HepG2 (cell line): ENCODE measurements around the gene WEE1. TPM values are rescaled to one million over a fixed set of nuclear protein-coding genes. Genes with fewer than 3 reads are reported as not detected.

Experiments used
- ATAC-seq: fragments of 200-7000 bp; cut with Tn5 transposase; 3 replicates; pipeline ENCODE4 v1.9.1; 2020; ENCODE audit warnings: mild to moderate bottlenecking, moderate library complexity
- BruUV-seq: library from RNA; stranded (reverse); fragments of 400-500 nt; replicated peaks from 2 replicates; lab custom pipeline; 2021; lab: Mats Ljungman, UMichigan
- CTCF ChIA-PET: fragments of 300-600 bp; formaldehyde crosslinking; extraction: SDS; loops from one replicate; lab custom pipeline; 2021; ENCODE audit warnings: low total read pairs, inconsistent platforms, low intra/inter-chr PET ratio; lab: Yijun Ruan, JAX
- POLR2A ChIA-PET: fragments of 350-600 bp; sonication (Branson Sonifier 250); formaldehyde crosslinking; loops from one replicate; lab custom pipeline; 2020; ENCODE audit warnings: antibody characterized with exemption, inconsistent platforms; lab: Yijun Ruan, JAX
- DNase-seq: peaks from one replicate; pipeline ENCODE4 v3.0.0-alpha.2; 2015; ENCODE audit warnings: low spot score
- FAIRE-seq: peaks from 3 replicates; lab custom pipeline; 2011; peaks lifted over from hg19 to GRCh38; lab: Jason Lieb, UNC
- H2AFZ ChIP-seq: one replicate; pipeline ENCODE4 v1.6.1; 2011; ENCODE audit warnings: low read length, inconsistent platforms
- H3K27ac ChIP-seq: fragments of 300-600 bp; 3 replicates; pipeline ENCODE4 v1.8.0; 2011; ENCODE audit warnings: mixed run types, mild to moderate bottlenecking, mixed read lengths, low read length, inconsistent platforms; ENCODE audit not compliant: insufficient read depth; ENCODE audit errors: extremely low read length
- H3K27me3 ChIP-seq, 2 experiments: fragments of 200-600 bp in 1 of 2; 2 replicates in 1 of 2; 3 replicates in 1 of 2; pipeline versions ENCODE4 v1.6.0 to v1.8.0; 2011; ENCODE audit warnings: low read length in 2 of 2, mild to moderate bottlenecking in 2 of 2, moderate library complexity in 2 of 2, inconsistent platforms in 1 of 2; ENCODE audit not compliant: insufficient read depth in 2 of 2, control insufficient read depth in 1 of 2
- H3K36me3 ChIP-seq, 2 experiments: fragments of 200-600 bp in 1 of 2; replicated peaks in 1 of 2; 2 replicates in 1 of 2; 3 replicates in 1 of 2; pipeline versions ENCODE4 v1.5.1 to v1.8.0; 2011; ENCODE audit warnings: low read length in 2 of 2, inconsistent platforms in 1 of 2; ENCODE audit not compliant: insufficient read depth in 2 of 2, control insufficient read depth in 1 of 2
- H3K4me1 ChIP-seq: 2 replicates; pipeline ENCODE4 v1.5.1; 2012; ENCODE audit warnings: low read length, inconsistent platforms; ENCODE audit not compliant: insufficient read depth
- H3K4me2 ChIP-seq: 2 replicates; pipeline ENCODE4 v1.6.0; 2011; ENCODE audit warnings: low read depth, low read length, inconsistent platforms
- H3K4me3 ChIP-seq, 3 experiments: fragments of 200-600 bp in 1 of 3; sonication (generic), shearing (Covaris generic) in 1 of 3; replicated peaks in 1 of 3; 2 replicates each; pipeline ENCODE4 v1.5.1; 2011 to 2016; ENCODE audit warnings: low read length in 3 of 3, inconsistent platforms in 2 of 3, low read depth in 2 of 3, mild to moderate bottlenecking in 2 of 3, control low read depth in 1 of 3, mixed read lengths in 1 of 3; ENCODE audit not compliant: insufficient read depth in 1 of 3
- H3K79me2 ChIP-seq: one replicate; pipeline ENCODE4 v1.6.1; 2011; ENCODE audit warnings: low read length, inconsistent platforms; ENCODE audit not compliant: insufficient read depth
- H3K9ac ChIP-seq: 2 replicates; pipeline ENCODE4 v1.6.0; 2011; ENCODE audit warnings: mild to moderate bottlenecking, low read depth, low read length, inconsistent platforms; ENCODE audit not compliant: insufficient read depth
- H3K9me3 ChIP-seq: 2 replicates; pipeline ENCODE4 v1.5.1; 2012; ENCODE audit warnings: mild to moderate bottlenecking, low read length
- H4K20me1 ChIP-seq: 2 replicates; pipeline ENCODE4 v1.6.0; 2011; ENCODE audit warnings: inconsistent platforms, mild to moderate bottlenecking, low read length, moderate library complexity; ENCODE audit not compliant: insufficient read depth
- DPF2 ChIP-seq: sonication (generic); formaldehyde crosslinking; IDR thresholded peaks from 2 replicates; pipeline ENCODE4 v1.4.0; 2020; ENCODE audit warnings: mild to moderate bottlenecking, low read depth, missing genetic modification reagents, borderline replicate concordance
- ETV5 ChIP-seq: IDR thresholded peaks from 2 replicates; pipeline ENCODE4 v1.6.1; 2018; ENCODE audit warnings: missing biosample characterization, missing genetic modification reagents, inconsistent platforms, borderline replicate concordance
- POGZ ChIP-seq: sonication (generic); formaldehyde crosslinking; IDR thresholded peaks from 2 replicates; pipeline ENCODE4 v1.4.0; 2020; ENCODE audit warnings: mild to moderate bottlenecking, missing genetic modification reagents
- POLR2AphosphoS5 ChIP-seq: IDR thresholded peaks from 2 replicates; pipeline ENCODE4 v1.6.1; 2012; ENCODE audit warnings: low read depth, low read length
- PPARG ChIP-seq: conservative IDR thresholded peaks from 2 replicates; pipeline ENCODE4 v1.6.1; 2016; ENCODE audit warnings: missing biosample characterization, missing genetic modification reagents
- STAT5B ChIP-seq: sonication (generic); formaldehyde crosslinking; IDR thresholded peaks from 2 replicates; pipeline ENCODE4 v1.4.0; 2020; ENCODE audit warnings: missing genetic modification reagents
- ZFP37 ChIP-seq: sonication (generic); formaldehyde crosslinking; IDR thresholded peaks from 2 replicates; pipeline ENCODE4 v1.4.0; 2020; ENCODE audit warnings: missing genetic modification reagents, borderline replicate concordance
- ZFP90 ChIP-seq: sonication (generic); formaldehyde crosslinking; IDR thresholded peaks from 2 replicates; pipeline ENCODE4 v1.8.0; 2022; ENCODE audit warnings: missing genetic modification reagents, mild to moderate bottlenecking, inconsistent platforms, borderline replicate concordance
- ZNF672 ChIP-seq: sonication (generic); formaldehyde crosslinking; IDR thresholded peaks from 2 replicates; pipeline ENCODE4 v1.8.1; 2022; ENCODE audit warnings: missing genetic modification reagents
- ZNF883 ChIP-seq: sonication (generic); formaldehyde crosslinking; IDR thresholded peaks from 2 replicates; pipeline ENCODE4 v1.5.1; 2020; ENCODE audit warnings: mild to moderate bottlenecking, missing genetic modification reagents; ENCODE audit errors: not compliant biosample characterization
- WGBS: methylation state at CpG from one replicate; pipeline ENCODE4 v1.1.6; 2017; ENCODE audit warnings: low lambda C conversion rate; 5-methylcytosine and 5-hydroxymethylcytosine counted together
- in situ Hi-C: cut with HindIII; loops from 2 replicates; pipeline ENCODE4 v1.10.0; 2017; ENCODE audit warnings: low pct_unique_long_range_greater_than_20kb; ENCODE audit not compliant: extremely low pct_ligation_motif_present
- intact Hi-C: fragments of 100-400 bp; cut with micrococcal nuclease; formaldehyde crosslinking; loops from one replicate; pipeline ENCODE4 v1.10.0; 2022; ENCODE audit not compliant: unreplicated experiment
- polyA plus RNA-seq, 8 experiments: library from polyadenylated mRNA; depleted of rRNA in 3 of 8; stranded (reverse) in 7 of 8; unstranded in 1 of 8; fragments of >200 nt; fragmentation: Illumina TruSeq in 4 of 8; extraction: Trizol in 4 of 8; gene quantifications; 2 replicates each; pipeline versions ENCODE4 v1.2.1 to v1.2.3, GENCODE V29; 2011 to 2016; ENCODE audit warnings: low read depth in 4 of 8, missing spikeins in 1 of 8, mixed read lengths in 1 of 8; ENCODE audit not compliant: insufficient read depth in 1 of 8
- total RNA-seq, 5 experiments: library from RNA; depleted of rRNA; stranded (reverse); fragments of >200 nt; fragmentation: Illumina TruSeq; extraction: Trizol; gene quantifications; 2 replicates each; pipeline ENCODE4 v1.2.3, GENCODE V29; 2016; ENCODE audit warnings: low read depth in 1 of 5
- TF ChIP-seq, protein P1 (sequence below): sonication (generic); formaldehyde crosslinking; IDR thresholded peaks from 2 replicates; pipeline ENCODE4 v1.4.0; 2020; ENCODE audit warnings: missing genetic modification reagents
- TF ChIP-seq, protein P2 (sequence below): sonication (generic); formaldehyde crosslinking; IDR thresholded peaks from 2 replicates; pipeline ENCODE4 v1.4.0; 2020; ENCODE audit warnings: missing genetic modification reagents
- TF ChIP-seq, protein P3 (sequence below): sonication (generic); formaldehyde crosslinking; IDR thresholded peaks from 2 replicates; pipeline ENCODE4 v1.5.0; 2020; ENCODE audit warnings: missing genetic modification reagents

Gene WEE1
- total and polyA plus RNA-seq, 2 of the 13 experiments (the other 11 are each of a cell fraction or from before 2014, with no cell fraction given): 31.4 to 63.7 TPM

DNA sequence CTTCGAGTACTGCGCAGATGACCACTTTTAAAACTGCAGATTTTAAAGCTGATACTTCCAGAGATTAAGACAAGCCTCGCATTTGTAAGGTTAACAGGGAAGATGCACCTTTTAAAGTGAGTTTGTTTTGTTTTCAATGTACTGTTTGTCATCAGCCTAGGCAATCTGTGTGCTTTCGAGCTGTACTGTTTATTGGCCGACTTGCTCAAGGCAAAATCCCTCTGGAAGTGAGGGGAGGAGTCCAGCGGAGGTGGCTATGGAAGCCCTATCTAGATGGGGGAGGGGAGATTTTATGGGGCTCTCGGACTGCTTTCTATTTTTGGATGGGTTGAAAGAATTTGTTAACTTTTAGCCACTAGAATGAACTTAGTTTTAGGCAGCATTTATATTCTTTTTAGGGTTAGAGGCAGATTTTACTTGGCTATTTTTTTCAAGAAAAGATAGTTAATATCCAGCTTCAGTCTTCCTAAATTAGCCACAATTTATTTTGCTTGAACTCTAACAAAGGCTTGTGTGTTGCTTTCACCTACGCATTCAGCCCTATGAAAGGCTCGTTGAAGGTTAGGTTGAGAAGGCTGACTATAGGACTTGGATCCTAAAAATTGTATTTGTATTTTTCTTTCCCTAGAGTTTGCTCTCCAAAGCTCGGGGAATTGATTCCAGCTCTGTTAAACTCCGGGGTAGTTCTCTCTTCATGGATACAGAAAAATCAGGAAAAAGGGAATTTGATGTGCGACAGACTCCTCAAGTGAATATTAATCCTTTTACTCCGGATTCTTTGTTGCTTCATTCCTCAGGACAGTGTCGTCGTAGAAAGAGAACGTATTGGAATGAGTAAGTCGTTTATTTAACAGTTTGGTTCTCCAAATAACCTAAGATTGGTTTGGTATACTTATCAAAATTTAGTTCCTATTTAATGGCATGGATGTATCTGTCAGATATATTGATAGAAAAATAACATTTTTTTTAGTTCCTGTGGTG is 2.1 kb downstream of the WEE1 start (continued):
- TF ChIP-seq, protein P1, sequence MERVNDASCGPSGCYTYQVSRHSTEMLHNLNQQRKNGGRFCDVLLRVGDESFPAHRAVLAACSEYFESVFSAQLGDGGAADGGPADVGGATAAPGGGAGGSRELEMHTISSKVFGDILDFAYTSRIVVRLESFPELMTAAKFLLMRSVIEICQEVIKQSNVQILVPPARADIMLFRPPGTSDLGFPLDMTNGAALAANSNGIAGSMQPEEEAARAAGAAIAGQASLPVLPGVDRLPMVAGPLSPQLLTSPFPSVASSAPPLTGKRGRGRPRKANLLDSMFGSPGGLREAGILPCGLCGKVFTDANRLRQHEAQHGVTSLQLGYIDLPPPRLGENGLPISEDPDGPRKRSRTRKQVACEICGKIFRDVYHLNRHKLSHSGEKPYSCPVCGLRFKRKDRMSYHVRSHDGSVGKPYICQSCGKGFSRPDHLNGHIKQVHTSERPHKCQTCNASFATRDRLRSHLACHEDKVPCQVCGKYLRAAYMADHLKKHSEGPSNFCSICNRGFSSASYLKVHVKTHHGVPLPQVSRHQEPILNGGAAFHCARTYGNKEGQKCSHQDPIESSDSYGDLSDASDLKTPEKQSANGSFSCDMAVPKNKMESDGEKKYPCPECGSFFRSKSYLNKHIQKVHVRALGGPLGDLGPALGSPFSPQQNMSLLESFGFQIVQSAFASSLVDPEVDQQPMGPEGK (CRISPR knock-in tag): 0 out of 2 replicates have a peak, but pooled peaks have one; percentile 9
- TF ChIP-seq ETV5 (CRISPR knock-in tag) (0 out of 2 replicates have a peak, but pooled peaks have one; percentile 13), POLR2AphosphoS5 (0 out of 2 replicates have a peak, but pooled peaks have one; percentile 36), ZFP90 (CRISPR knock-in tag) (no peak), DPF2 (CRISPR knock-in tag) (no peak), STAT5B (no peak)

DNA sequence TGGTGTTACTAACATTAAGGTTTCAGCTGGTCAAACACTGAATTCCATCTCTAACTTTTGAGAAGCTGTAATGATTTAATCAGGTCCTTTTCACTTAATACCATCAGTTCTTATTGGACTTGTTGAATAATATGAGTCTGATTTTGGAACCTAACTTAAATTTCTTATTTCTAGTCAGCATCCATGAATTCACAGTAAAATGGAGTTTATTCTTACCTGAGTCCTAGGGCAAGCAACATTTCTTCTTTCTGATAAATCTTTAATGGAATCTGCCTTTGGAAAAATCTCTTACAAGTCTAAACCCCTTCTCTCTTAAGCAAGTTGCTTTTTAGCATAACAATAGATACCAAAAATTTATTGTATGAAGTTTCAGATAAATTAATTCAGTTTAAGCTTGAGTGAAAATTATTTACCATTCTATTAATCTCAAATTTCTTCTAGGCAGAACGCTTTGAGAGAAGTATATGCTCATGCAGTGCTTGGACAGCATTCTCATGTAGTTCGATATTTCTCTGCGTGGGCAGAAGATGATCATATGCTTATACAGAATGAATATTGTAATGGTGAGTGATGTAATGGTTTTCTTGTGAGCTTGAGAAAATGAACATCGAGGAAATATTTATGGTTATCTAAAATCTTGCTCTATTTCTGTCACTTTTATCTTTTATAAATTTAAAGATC is 3.4 kb downstream of the WEE1 start:
- H2AFZ ChIP-seq: no peak overlapping the region
- peaks cover 7% of the 10 kb centered on the region; the same call in 1 of the 2 replicates for H4K20me1 ChIP-seq
- peak overlapping the region; percentile 71 for H3K4me2 ChIP-seq
- no TSS peak for BruUV-seq
- H3K27ac ChIP-seq: peak overlapping the region; percentile 100
- H3K9me3 ChIP-seq: no peaks in the 10 kb centered on the region
- ChIA-PET CTCF (no interaction called here), POLR2A (interaction anchor here (1.4 to 1.9 kb wide), 4 partner anchors 30 to 116 kb away, joined by 3 to 8 read pairs (median 6); partner anchors contain the start of gene ZNF143)
- H3K4me3 ChIP-seq: peak overlapping the region; percentile 78 to 90 (median 87); a peak in 5 of 6 replicates
- H3K27me3 ChIP-seq: no peaks in the 10 kb centered on the region; a peak in 1 of 5 replicates
- ATAC-seq (no peak), DNase-seq (no peak), FAIRE-seq (no peak)
- WGBS: 81% methylated on average over 4 of the region's 4 CpGs
- in situ Hi-C loops (no loop called here), intact Hi-C loops (no loop called here)
- H3K79me2 ChIP-seq: peaks cover 71% of the 10 kb centered on the region
- peaks cover 43% of the 10 kb centered on the region for H3K4me1 ChIP-seq
- peaks cover 6 to 52% of the 10 kb centered on the region in 2 experiments for H3K36me3 ChIP-seq
- H3K9ac ChIP-seq: peak overlapping the region; percentile 98
- TF ChIP-seq ZNF672 (CRISPR knock-in tag) (no peak), ZNF883 (CRISPR knock-in tag) (no peak), POGZ (CRISPR knock-in tag) (no peak), ZFP37 (CRISPR knock-in tag) (no peak), PPARG (no peak)
- TF ChIP-seq, protein P2, sequence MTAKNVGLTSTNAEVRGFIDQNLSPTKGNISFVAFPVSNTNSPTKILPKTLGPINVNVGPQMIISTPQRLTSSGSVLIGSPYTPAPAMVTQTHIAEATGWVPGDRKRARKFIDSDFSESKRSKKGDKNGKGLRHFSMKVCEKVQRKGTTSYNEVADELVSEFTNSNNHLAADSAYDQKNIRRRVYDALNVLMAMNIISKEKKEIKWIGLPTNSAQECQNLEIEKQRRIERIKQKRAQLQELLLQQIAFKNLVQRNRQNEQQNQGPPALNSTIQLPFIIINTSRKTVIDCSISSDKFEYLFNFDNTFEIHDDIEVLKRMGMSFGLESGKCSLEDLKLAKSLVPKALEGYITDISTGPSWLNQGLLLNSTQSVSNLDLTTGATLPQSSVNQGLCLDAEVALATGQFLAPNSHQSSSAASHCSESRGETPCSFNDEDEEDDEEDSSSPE: no peak
- TF ChIP-seq, protein P3, sequence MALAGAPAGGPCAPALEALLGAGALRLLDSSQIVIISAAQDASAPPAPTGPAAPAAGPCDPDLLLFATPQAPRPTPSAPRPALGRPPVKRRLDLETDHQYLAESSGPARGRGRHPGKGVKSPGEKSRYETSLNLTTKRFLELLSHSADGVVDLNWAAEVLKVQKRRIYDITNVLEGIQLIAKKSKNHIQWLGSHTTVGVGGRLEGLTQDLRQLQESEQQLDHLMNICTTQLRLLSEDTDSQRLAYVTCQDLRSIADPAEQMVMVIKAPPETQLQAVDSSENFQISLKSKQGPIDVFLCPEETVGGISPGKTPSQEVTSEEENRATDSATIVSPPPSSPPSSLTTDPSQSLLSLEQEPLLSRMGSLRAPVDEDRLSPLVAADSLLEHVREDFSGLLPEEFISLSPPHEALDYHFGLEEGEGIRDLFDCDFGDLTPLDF (CRISPR knock-in tag): no peak
